ENCODE measurements around the gene MTX1. TPM values are rescaled to one million over a fixed set of nuclear protein-coding genes. Genes with fewer than 3 reads are reported as not detected.

MTX1 gene
- total and polyA plus RNA-seq, 2 experiments from 2014 or later = 77.7 to 106 TPM

- Histone ChIP-seq H3K36me3 (ENCODE audit: insufficient read depth) (peaks cover 52% of the 10 kb centered on the region), H4K20me1 (replicated peaks; ENCODE audit: insufficient read depth) (peaks cover 39% of the 10 kb centered on the region), H2AFZ (no peak overlapping the region), H3K27ac (ENCODE audit: low read depth) (peak overlapping the region; percentile 32; the same call in 1 of the 2 replicates), H3K4me3 (0 out of 2 replicates have a peak overlapping the region, but pooled peaks have one; percentile 99), H3K79me2 (replicated peaks; ENCODE audit: insufficient read depth) (peaks cover 29% of the 10 kb centered on the region), H3K27me3 (ENCODE audit: insufficient read depth) (no peaks in the 10 kb centered on the region), H3K4me1 (ENCODE audit: insufficient read depth) (peaks cover 17% of the 10 kb centered on the region), H3K4me2 (peak overlapping the region; percentile 91; the same call in 1 of the 2 replicates), H3F3A (replicated peaks; ENCODE audit: low read depth) (peaks cover 54% of the 10 kb centered on the region), H3K9me2 (ENCODE audit: insufficient read depth) (no peaks in the 10 kb centered on the region)
- Mint-ChIP-seq H3K36me3 (ENCODE audit: low read depth) (peaks cover 78% of the 10 kb centered on the region), H3K27ac (peak overlapping the region; percentile 98), H3K9me3 (peaks cover 3% of the 10 kb centered on the region; the same call in 1 of the 3 replicates), H3K4me1 (peaks cover 28% of the 10 kb centered on the region), H3K4me3 (peak overlapping the region; percentile 97), H3K27me3 (ENCODE audit: insufficient read depth, low read depth, poor library complexity) (peaks cover 57% of the 10 kb centered on the region)
- ATAC-seq (no peak), DNase-seq (ENCODE audit: low spot score) (no peak)
- TF ChIP-seq NANOG (IDR thresholded peaks at IDR 0.05; ENCODE audit: borderline replicate concordance) = no peak
- TF ChIP-seq REST (IDR thresholded peaks at IDR 0.05; ENCODE audit: unreplicated experiment) = no peak
- TF ChIP-seq ZNF462 (CRISPR knock-in tag; IDR thresholded peaks at IDR 0.05) = no peak
- TF ChIP-seq POLR2AphosphoS5 (IDR thresholded peaks at IDR 0.05; ENCODE audit: low read depth) = 0 out of 2 replicates have a peak, but pooled peaks have one; percentile 23
- no peak for TF ChIP-seq EZH2 (IDR thresholded peaks at IDR 0.05; ENCODE audit: low read depth, unreplicated experiment)
- TF ChIP-seq STAT1 (IDR thresholded peaks at IDR 0.05; ENCODE audit: unreplicated experiment) = no peak
- no peak for TF ChIP-seq ETS1 (IDR thresholded peaks at IDR 0.05)
Observed at GRCh38 chr1:155197901-155198546, 10.5 kb upstream of the MTX1 start.
